Fibroblast of lung (primary cell): ENCODE measurements around the gene UQCR11. TPM values are rescaled to one million over a fixed set of nuclear protein-coding genes. Genes with fewer than 3 reads are reported as not detected.

Experiments
- DNase-seq, 2 donors: peaks; one replicate each; pipeline versions ENCODE4 v3.0.0 to v3.0.0-alpha.2; 2010; ENCODE audit warnings: low read depth in 2 of 2
- H2AFZ ChIP-seq: 2 replicates; pipeline ENCODE4 v1.5.1; 2012; ENCODE audit warnings: low read length, control low read depth, inconsistent platforms
- H3K27ac ChIP-seq: 2 replicates; pipeline ENCODE4 v1.5.1; 2011; ENCODE audit warnings: low read length, control low read depth; ENCODE audit not compliant: insufficient read depth
- H3K27me3 ChIP-seq: 2 replicates; pipeline ENCODE4 v1.5.1; 2011; ENCODE audit warnings: mild to moderate bottlenecking, low read length; ENCODE audit not compliant: control insufficient read depth, insufficient read depth
- H3K36me3 ChIP-seq: 2 replicates; pipeline ENCODE4 v1.5.1; 2011; ENCODE audit warnings: low read length; ENCODE audit not compliant: control insufficient read depth, insufficient read depth
- H3K4me1 ChIP-seq: 2 replicates; pipeline ENCODE4 v1.5.1; 2011; ENCODE audit warnings: low read length; ENCODE audit not compliant: control insufficient read depth, insufficient read depth; ENCODE audit errors: extremely low read depth
- H3K4me2 ChIP-seq: 2 replicates; pipeline ENCODE4 v1.5.1; 2011; ENCODE audit warnings: low read length, control low read depth; ENCODE audit not compliant: insufficient read depth; ENCODE audit errors: extremely low read depth
- H3K4me3 ChIP-seq, 4 experiments: fragments of 200-600 bp in 1 of 4; sonication (generic) in 1 of 4; replicated peaks in 1 of 4; 2 replicates each; pipeline ENCODE4 v1.5.1; 2011 to 2016; ENCODE audit warnings: low read length in 4 of 4, low read depth in 3 of 4, mild to moderate bottlenecking in 3 of 4, control low read depth in 2 of 4, inconsistent platforms in 1 of 4, mixed read lengths in 1 of 4; ENCODE audit not compliant: insufficient read depth in 1 of 4; ENCODE audit errors: control extremely low read depth in 1 of 4
- H3K79me2 ChIP-seq: 2 replicates; pipeline ENCODE4 v1.5.1; 2012; ENCODE audit warnings: mild to moderate bottlenecking, low read length, inconsistent platforms; ENCODE audit not compliant: control insufficient read depth, insufficient read depth
- H3K9ac ChIP-seq: 2 replicates; pipeline ENCODE4 v1.5.1; 2011; ENCODE audit warnings: mild to moderate bottlenecking, low read length, control low read depth; ENCODE audit not compliant: insufficient read depth
- H3K9me3 ChIP-seq: 2 replicates; pipeline ENCODE4 v1.5.1; 2012; ENCODE audit warnings: low read depth, low read length; ENCODE audit not compliant: control insufficient read depth, insufficient read depth
- H4K20me1 ChIP-seq: 2 replicates; pipeline ENCODE4 v1.5.1; 2011; ENCODE audit warnings: low read length; ENCODE audit not compliant: control insufficient read depth, insufficient read depth; ENCODE audit errors: extremely low read depth
- EZH2 ChIP-seq: IDR thresholded peaks from 2 replicates; pipeline ENCODE4 v1.5.1; 2012; ENCODE audit warnings: low read length, control low read depth, mild to moderate bottlenecking; ENCODE audit errors: missing control alignments
- polyA plus RNA-seq, 2 donors: library from polyadenylated mRNA; depleted of rRNA in 1 of 2; stranded (reverse) in 1 of 2; unstranded in 1 of 2; fragments of >200 nt; gene quantifications; 2 replicates each; pipeline ENCODE4 v1.2.1, GENCODE V29; 2011 to 2012; ENCODE audit warnings: missing spikeins in 1 of 2
- total RNA-seq: library from RNA; depleted of rRNA; stranded (reverse); fragments of >200 nt; gene quantifications from 2 replicates; pipeline ENCODE4 v1.2.1, GENCODE V29; 2014
- TF ChIP-seq, protein P1 (sequence below), 2 donors: IDR thresholded peaks in 1 of 2; conservative IDR thresholded peaks in 1 of 2; 1 replicate in 1 of 2; 2 replicates in 1 of 2; pipeline ENCODE4 v1.5.1; 2011 to 2012; ENCODE audit warnings: low read length in 2 of 2, control low read depth in 1 of 2, inconsistent platforms in 1 of 2, low read depth in 1 of 2, mild to moderate bottlenecking in 1 of 2

Gene UQCR11
- total and polyA plus RNA-seq, 2 donors (not counting 1 experiment from before 2014, with no cell fraction given): 89.2 to 101 TPM

DNA sequence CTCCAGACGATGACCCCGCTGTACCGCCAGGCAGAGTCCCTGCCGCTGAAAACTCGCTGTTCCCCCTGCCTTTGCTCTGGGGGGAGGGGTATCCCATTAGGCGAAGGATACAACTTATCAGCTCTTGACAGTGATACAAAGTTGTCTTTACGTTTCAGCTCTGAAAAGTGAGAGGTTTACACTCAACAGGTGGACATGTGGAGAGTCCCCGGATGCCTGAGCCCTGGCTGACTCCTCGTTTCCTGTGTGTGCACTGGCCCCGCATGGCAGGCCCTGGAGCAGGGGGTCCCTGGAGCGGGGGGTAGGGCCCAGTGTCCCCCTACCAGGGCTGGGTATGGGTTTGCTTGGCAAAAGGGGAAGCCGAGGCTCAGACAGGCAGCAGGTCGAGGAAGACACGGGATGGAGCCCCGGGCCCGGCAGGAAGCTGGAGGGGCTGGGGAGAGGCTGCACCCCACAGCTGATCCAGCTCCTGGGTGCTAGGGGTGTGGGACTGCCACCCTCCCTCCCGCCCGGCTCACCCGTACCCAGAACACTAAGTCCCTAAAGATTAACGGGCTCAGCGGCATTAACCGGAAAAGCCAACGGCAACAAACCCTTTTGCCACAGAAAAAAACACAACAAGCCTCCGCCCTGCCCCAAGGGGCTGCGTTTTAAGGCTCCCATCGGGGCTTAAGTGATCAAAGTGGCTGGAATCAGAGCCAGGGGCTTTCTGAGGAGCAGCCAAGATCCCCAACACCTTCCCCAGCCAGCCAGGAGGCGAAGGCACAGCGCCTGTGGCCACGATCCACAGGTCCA lies 41.6 kb upstream of the UQCR11 start:
- Histone ChIP-seq H3K9ac (no peak overlapping the region), H3K9me3 (no peaks in the 10 kb centered on the region), H2AFZ (no peak overlapping the region), H4K20me1 (no peaks in the 10 kb centered on the region), H3K4me1 (peaks cover 3% of the 10 kb centered on the region), H3K27ac (no peak overlapping the region), H3K36me3 (peaks cover 12% of the 10 kb centered on the region), H3K4me3 (no peak overlapping the region), H3K4me2 (no peak overlapping the region), H3K27me3 (no peaks in the 10 kb centered on the region), H3K79me2 (peaks cover 33% of the 10 kb centered on the region)
- no peak for DNase-seq
- no peak for TF ChIP-seq EZH2
- TF ChIP-seq, protein P1, sequence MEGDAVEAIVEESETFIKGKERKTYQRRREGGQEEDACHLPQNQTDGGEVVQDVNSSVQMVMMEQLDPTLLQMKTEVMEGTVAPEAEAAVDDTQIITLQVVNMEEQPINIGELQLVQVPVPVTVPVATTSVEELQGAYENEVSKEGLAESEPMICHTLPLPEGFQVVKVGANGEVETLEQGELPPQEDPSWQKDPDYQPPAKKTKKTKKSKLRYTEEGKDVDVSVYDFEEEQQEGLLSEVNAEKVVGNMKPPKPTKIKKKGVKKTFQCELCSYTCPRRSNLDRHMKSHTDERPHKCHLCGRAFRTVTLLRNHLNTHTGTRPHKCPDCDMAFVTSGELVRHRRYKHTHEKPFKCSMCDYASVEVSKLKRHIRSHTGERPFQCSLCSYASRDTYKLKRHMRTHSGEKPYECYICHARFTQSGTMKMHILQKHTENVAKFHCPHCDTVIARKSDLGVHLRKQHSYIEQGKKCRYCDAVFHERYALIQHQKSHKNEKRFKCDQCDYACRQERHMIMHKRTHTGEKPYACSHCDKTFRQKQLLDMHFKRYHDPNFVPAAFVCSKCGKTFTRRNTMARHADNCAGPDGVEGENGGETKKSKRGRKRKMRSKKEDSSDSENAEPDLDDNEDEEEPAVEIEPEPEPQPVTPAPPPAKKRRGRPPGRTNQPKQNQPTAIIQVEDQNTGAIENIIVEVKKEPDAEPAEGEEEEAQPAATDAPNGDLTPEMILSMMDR (conservative IDR thresholded peaks at IDR 0.05 in 1 of 2, IDR thresholded peaks at IDR 0.05 in 1 of 2; ENCODE audit: low read depth in 1 of 2, low read length in 2 of 2): no peak

DNA sequence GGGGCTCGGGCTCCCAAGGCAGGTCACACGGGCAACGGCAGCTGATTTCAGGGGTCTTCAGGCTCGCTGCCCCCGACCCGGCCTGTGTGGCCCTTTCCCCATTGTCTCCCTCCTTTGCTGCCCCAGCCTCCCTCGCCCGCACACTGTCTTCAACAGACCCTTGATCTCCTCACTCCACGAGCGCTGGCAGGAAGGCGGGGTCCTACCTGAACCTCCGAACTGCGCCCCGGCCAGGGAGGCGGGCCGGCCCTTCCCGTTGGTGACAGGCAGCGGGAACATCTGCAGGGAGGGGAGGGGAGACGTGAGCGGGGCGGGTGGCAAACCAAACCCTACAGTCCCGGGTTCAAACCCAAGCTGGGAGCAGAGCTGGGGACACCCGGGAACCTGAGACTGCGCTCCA lies 40.9 kb upstream of the UQCR11 start:
- Histone ChIP-seq H3K36me3 (peaks cover 12% of the 10 kb centered on the region), H3K4me1 (peaks cover 3% of the 10 kb centered on the region), H3K79me2 (peaks cover 29% of the 10 kb centered on the region), H2AFZ (no peak overlapping the region), H3K4me2 (no peak overlapping the region), H3K9ac (no peak overlapping the region), H3K27me3 (no peaks in the 10 kb centered on the region), H3K27ac (no peak overlapping the region), H3K9me3 (no peaks in the 10 kb centered on the region), H4K20me1 (no peaks in the 10 kb centered on the region), H3K4me3 (no peak overlapping the region)
- TF ChIP-seq, protein P1 (conservative IDR thresholded peaks at IDR 0.05 in 1 of 2, IDR thresholded peaks at IDR 0.05 in 1 of 2; ENCODE audit: low read depth in 1 of 2, low read length in 2 of 2): no peak
- TF ChIP-seq EZH2: no peak
- no peak for DNase-seq

DNA sequence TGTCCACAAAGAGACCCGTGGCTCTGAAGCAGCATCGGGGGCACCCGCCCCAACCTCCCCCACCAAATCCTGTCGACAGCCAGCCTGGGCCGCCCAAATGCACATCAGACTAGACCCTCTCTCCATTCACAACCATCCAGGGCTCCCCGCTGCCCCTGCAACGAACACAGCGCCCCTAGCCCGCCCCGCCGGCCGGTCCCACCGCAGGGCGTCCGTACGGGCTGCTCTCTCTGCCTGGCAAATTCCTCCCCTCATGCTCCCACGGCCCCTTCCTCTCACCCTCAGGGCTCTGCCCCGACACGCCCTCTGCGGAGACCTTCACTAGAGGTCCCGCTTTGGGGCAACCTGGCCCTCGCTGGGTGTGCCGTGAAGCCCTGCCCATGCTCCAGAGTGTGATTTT lies 40.0 kb upstream of the UQCR11 start:
- Histone ChIP-seq H3K4me3 (no peak overlapping the region), H3K27me3 (no peaks in the 10 kb centered on the region), H3K9me3 (no peaks in the 10 kb centered on the region), H3K4me2 (no peak overlapping the region), H3K27ac (no peak overlapping the region), H3K4me1 (peaks cover 3% of the 10 kb centered on the region), H2AFZ (no peak overlapping the region), H4K20me1 (no peaks in the 10 kb centered on the region), H3K9ac (no peak overlapping the region), H3K36me3 (peaks cover 12% of the 10 kb centered on the region), H3K79me2 (peaks cover 21% of the 10 kb centered on the region)
- DNase-seq: no peak
- no peak for TF ChIP-seq EZH2
- TF ChIP-seq, protein P1 (conservative IDR thresholded peaks at IDR 0.05 in 1 of 2, IDR thresholded peaks at IDR 0.05 in 1 of 2; ENCODE audit: low read depth in 1 of 2, low read length in 2 of 2): no peak
